ENCODE data around the gene PKNOX2.

DNA sequence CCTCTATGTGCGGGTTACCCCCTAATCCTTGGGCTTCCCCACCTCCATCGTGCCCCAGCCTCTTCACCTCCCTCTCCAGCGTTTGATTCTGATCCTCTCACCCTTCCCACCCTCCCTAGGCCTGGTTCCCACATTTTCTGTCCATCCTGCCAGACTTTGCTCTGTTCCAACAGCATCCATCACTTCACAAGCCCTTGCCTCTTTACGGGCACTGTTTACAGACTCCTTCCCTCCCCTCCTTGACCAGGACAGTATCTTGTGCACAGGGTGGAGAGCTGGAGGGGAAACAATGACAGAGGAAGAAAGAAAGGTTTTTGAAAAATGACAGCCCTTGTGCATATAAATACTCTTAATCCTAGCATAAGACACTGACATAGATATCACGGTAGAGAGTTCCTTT lies 301.1 kb downstream of the PKNOX2 start:
- TF ChIP-seq CTCF (conservative IDR thresholded peaks at IDR 0.05; ENCODE audit: low read length) (no peak), EZH2phosphoT487 (IDR thresholded peaks at IDR 0.05; ENCODE audit: borderline replicate concordance, low read depth, low read length) (no peak)

All from OCI-LY7 (cell line).